Activated CD4-positive, alpha-beta T cell treated with anti-CD3 and anti-CD28 coated beads, Interleukin-2, amount 10 ng/mL, durations not matched to agents 7 days and 5 days (primary cell): ENCODE results near the gene RNF2. TPM values are rescaled to one million over a fixed set of nuclear protein-coding genes. Genes with fewer than 3 reads are reported as not detected.

Source experiments
- CTCF ChIA-PET: fragments of 350-600 bp; sonication (Branson Sonifier 250); formaldehyde crosslinking; loops from one replicate; lab custom pipeline; 2021; ENCODE audit warnings: antibody characterized with exemption; lab: Charles Lee
- POLR2A ChIA-PET: fragments of 350-600 bp; sonication (Branson Sonifier 250); formaldehyde crosslinking; loops from one replicate; lab custom pipeline; 2021; ENCODE audit warnings: antibody characterized with exemption; lab: Charles Lee
- DNase-seq: peaks from one replicate; pipeline ENCODE4 v3.0.0-alpha.2; 2020
- H3K27ac Mint-ChIP-seq: one replicate; pipeline ENCODE4 v1.8.0; 2021; ENCODE audit warnings: mild to moderate bottlenecking, moderate library complexity, mixed read lengths
- H3K27me3 Mint-ChIP-seq: one replicate; pipeline ENCODE4 v1.8.0; 2021; ENCODE audit warnings: mixed read lengths
- H3K36me3 Mint-ChIP-seq: one replicate; pipeline ENCODE4 v1.8.0; 2021; ENCODE audit warnings: low read depth, mixed read lengths
- H3K4me1 Mint-ChIP-seq: one replicate; pipeline ENCODE4 v1.8.0; 2021; ENCODE audit warnings: mixed read lengths
- H3K4me3 Mint-ChIP-seq: one replicate; pipeline ENCODE4 v1.8.0; 2021; ENCODE audit warnings: mild to moderate bottlenecking, moderate library complexity, mixed read lengths
- H3K9me3 Mint-ChIP-seq: one replicate; pipeline ENCODE4 v1.8.0; 2021; ENCODE audit warnings: mixed read lengths
- total RNA-seq, 2 experiments: library from RNA; stranded (reverse); gene quantifications; one replicate each; pipeline ENCODE4 v1.2.3, GENCODE V29; 2021

Gene RNF2
- total RNA-seq, 2 experiments from 2014 or later, result 17.0 to 20.2 TPM

- Mint-ChIP-seq H3K9me3 (peaks cover 11% of the 10 kb centered on the region), H3K27me3 (no peaks in the 10 kb centered on the region), H3K4me3 (no peak overlapping the region), H3K36me3 (peaks cover 13% of the 10 kb centered on the region), H3K4me1 (no peaks in the 10 kb centered on the region), H3K27ac (no peak overlapping the region)
- CTCF ChIA-PET, result no interaction called here
- POLR2A ChIA-PET, result no interaction called here
- no peak for DNase-seq
These were observed 67.0 kb downstream of the RNF2 start for GRCh38 chr1:185112356-185112755.

GRCh38 chr1:185129708-185130107, 84.3 kb downstream of the RNF2 start:
- CTCF ChIA-PET, result no interaction called here
- Mint-ChIP-seq H3K27ac (no peak overlapping the region), H3K36me3 (peaks cover 54% of the 10 kb centered on the region), H3K4me1 (no peaks in the 10 kb centered on the region), H3K4me3 (no peak overlapping the region), H3K9me3 (peaks cover 2% of the 10 kb centered on the region), H3K27me3 (no peaks in the 10 kb centered on the region)
- no peak for DNase-seq
- POLR2A ChIA-PET, result no interaction called here

GRCh38 chr1:185132534-185132933, 87.2 kb downstream of the RNF2 start:
- no peak overlapping the region for H3K27ac Mint-ChIP-seq
- no peaks in the 10 kb centered on the region for H3K4me1 Mint-ChIP-seq
- POLR2A ChIA-PET, result no interaction called here
- DNase-seq, result no peak
- H3K9me3 Mint-ChIP-seq, result peaks cover 2% of the 10 kb centered on the region
- no peaks in the 10 kb centered on the region for H3K27me3 Mint-ChIP-seq
- CTCF ChIA-PET, result no interaction called here
- no peak overlapping the region for H3K4me3 Mint-ChIP-seq
- peaks cover 52% of the 10 kb centered on the region for H3K36me3 Mint-ChIP-seq

GRCh38 chr1:185137896-185138545, 92.7 kb downstream of the RNF2 start:
- no peak overlapping the region for H3K27ac Mint-ChIP-seq
- peaks cover 51% of the 10 kb centered on the region for H3K36me3 Mint-ChIP-seq
- CTCF ChIA-PET, result no interaction called here
- H3K27me3 Mint-ChIP-seq, result no peaks in the 10 kb centered on the region
- no peak for DNase-seq
- H3K4me1 Mint-ChIP-seq, result no peaks in the 10 kb centered on the region
- no peak overlapping the region for H3K4me3 Mint-ChIP-seq
- POLR2A ChIA-PET, result no interaction called here
- H3K9me3 Mint-ChIP-seq, result no peaks in the 10 kb centered on the region

GRCh38 chr1:185139246-185139645, 93.9 kb downstream of the RNF2 start:
- H3K36me3 Mint-ChIP-seq, result peaks cover 43% of the 10 kb centered on the region
- H3K27me3 Mint-ChIP-seq, result no peaks in the 10 kb centered on the region
- H3K9me3 Mint-ChIP-seq, result no peaks in the 10 kb centered on the region
- POLR2A ChIA-PET, result no interaction called here
- no peak overlapping the region for H3K27ac Mint-ChIP-seq
- DNase-seq, result no peak
- no peaks in the 10 kb centered on the region for H3K4me1 Mint-ChIP-seq
- CTCF ChIA-PET, result no interaction called here
- H3K4me3 Mint-ChIP-seq, result no peak overlapping the region

GRCh38 chr1:185144233-185144632, 98.9 kb downstream of the RNF2 start:
- no peaks in the 10 kb centered on the region for H3K9me3 Mint-ChIP-seq
- peaks cover 45% of the 10 kb centered on the region for H3K36me3 Mint-ChIP-seq
- no peak for DNase-seq
- POLR2A ChIA-PET, result no interaction called here
- H3K4me1 Mint-ChIP-seq, result no peaks in the 10 kb centered on the region
- H3K27me3 Mint-ChIP-seq, result no peaks in the 10 kb centered on the region
- H3K4me3 Mint-ChIP-seq, result no peak overlapping the region
- CTCF ChIA-PET, result no interaction called here
- H3K27ac Mint-ChIP-seq, result no peak overlapping the region

- ChIA-PET CTCF (no interaction called here), POLR2A (no interaction called here)
- no peaks in the 10 kb centered on the region for H3K27me3 Mint-ChIP-seq
- no peaks in the 10 kb centered on the region for H3K9me3 Mint-ChIP-seq
- H3K4me1 Mint-ChIP-seq, result peaks cover 30% of the 10 kb centered on the region
- H3K4me3 Mint-ChIP-seq, result no peak overlapping the region
- H3K27ac Mint-ChIP-seq, result no peak overlapping the region
- peaks cover 37% of the 10 kb centered on the region for H3K36me3 Mint-ChIP-seq
- DNase-seq, result no peak
These were observed 105.9 kb downstream of the RNF2 start for GRCh38 chr1:185151215-185151614.

Other genes starting within 250 kb of the RNF2 start
- gene NIBAN1, start 71.0 kb upstream of the RNF2 start, total RNA-seq, result 10 to 100 TPM; 57.6 to 60.9 TPM
- gene TRMT1L, start 111.4 kb downstream of the RNF2 start, total RNA-seq, result 10 to 100 TPM; 20.3 to 21.1 TPM
- gene SWT1, start 111.6 kb downstream of the RNF2 start, total RNA-seq, result 1 to 10 TPM; 3.7 to 3.9 TPM